B cell (primary cell): ENCODE results near the gene KBTBD6. TPM values are rescaled to one million over a fixed set of nuclear protein-coding genes. Genes with fewer than 3 reads are reported as not detected.
"Not testable (repeated sequence)": the region's sequence is repeated elsewhere in the genome, so short reads cannot be mapped to it uniquely, and the experiment has no call there.

ENCODE experiments used
- ATAC-seq: fragments of 200-7000 bp; cut with Tn5 transposase; one replicate; pipeline ENCODE4 v1.10.0; 2021; ENCODE audit warnings: low read depth, mild to moderate bottlenecking, moderate number of reproducible peaks, moderate library complexity
- CTCF ChIA-PET: fragments of 350-600 bp; sonication (Branson Sonifier 250); formaldehyde crosslinking; loops from one replicate; lab custom pipeline; 2021; ENCODE audit warnings: antibody characterized with exemption, inconsistent platforms; lab: Charles Lee
- POLR2A ChIA-PET: fragments of 350-600 bp; sonication (Branson Sonifier 250); formaldehyde crosslinking; loops from one replicate; lab custom pipeline; 2021; ENCODE audit warnings: antibody characterized with exemption; lab: Charles Lee
- DNase-seq: peaks from one replicate; pipeline ENCODE4 v3.0.0; 2013
- H2AFZ ChIP-seq: 2 replicates; pipeline ENCODE4 v1.6.1; 2012; ENCODE audit warnings: mild to moderate bottlenecking, low read depth, low read length; ENCODE audit not compliant: insufficient read depth, poor library complexity, severe bottlenecking
- H3K27ac ChIP-seq, 2 donors: 1 replicate in 1 of 2; 2 replicates in 1 of 2; pipeline ENCODE4 v1.5.1; 2012 to 2013; ENCODE audit warnings: low read length in 2 of 2, mild to moderate bottlenecking in 2 of 2, moderate library complexity in 1 of 2
- H3K27me3 ChIP-seq, 4 experiments: fragments of 200-600 bp in 1 of 4; sonication (generic) in 1 of 4; replicated peaks in 1 of 4; 1 replicate in 2 of 4; 2 replicates in 2 of 4; pipeline versions ENCODE4 v1.6.1 to v1.7.0; 2013 to 2016; ENCODE audit warnings: low read length in 3 of 4, mild to moderate bottlenecking in 2 of 4, mixed read lengths in 1 of 4, moderate library complexity in 1 of 4; ENCODE audit not compliant: insufficient read depth in 4 of 4, control insufficient read depth in 3 of 4; ENCODE audit errors: control extremely low read depth in 1 of 4
- H3K36me3 ChIP-seq, 2 experiments: replicated peaks in 1 of 2; 1 replicate in 1 of 2; 2 replicates in 1 of 2; pipeline versions ENCODE4 v1.6.1 to v1.7.1; 2013; ENCODE audit warnings: low read length in 1 of 2; ENCODE audit not compliant: insufficient read depth in 2 of 2, control insufficient read depth in 1 of 2; ENCODE audit errors: control extremely low read depth in 1 of 2, extremely low read depth in 1 of 2
- H3K4me1 ChIP-seq, 2 donors: fragments of 200-600 bp in 1 of 2; sonication (generic) in 1 of 2; 1 replicate in 1 of 2; 2 replicates in 1 of 2; pipeline versions ENCODE4 v1.5.1 to v1.6.1; 2013 to 2017; ENCODE audit warnings: low read length in 2 of 2; ENCODE audit not compliant: control insufficient read depth in 2 of 2, insufficient read depth in 2 of 2
- H3K4me2 ChIP-seq: replicated peaks from 2 replicates; pipeline ENCODE3; 2012; ENCODE audit warnings: mild to moderate bottlenecking, low read depth, low read length; ENCODE audit not compliant: poor library complexity, severe bottlenecking
- H3K4me3 ChIP-seq, 5 experiments: fragments of 200-600 bp in 1 of 5; sonication (generic) in 1 of 5; 1 replicate in 3 of 5; 2 replicates in 2 of 5; pipeline versions ENCODE4 v1.5.1 to v1.7.0; 2011 to 2016; ENCODE audit warnings: low read length in 4 of 5, mild to moderate bottlenecking in 4 of 5, low read depth in 2 of 5, control low read depth in 1 of 5, moderate library complexity in 1 of 5; ENCODE audit not compliant: insufficient read depth in 1 of 5; ENCODE audit errors: control extremely low read depth in 1 of 5, extremely low read depth in 1 of 5
- H3K79me2 ChIP-seq: fragments of 200-600 bp; sonication (generic); one replicate; pipeline ENCODE4 v1.6.0; 2016; ENCODE audit warnings: low read length; ENCODE audit not compliant: control insufficient read depth, insufficient read depth
- H3K9ac ChIP-seq: fragments of 200-600 bp; sonication (generic); 2 replicates; pipeline ENCODE4 v1.6.1; 2017; ENCODE audit warnings: mild to moderate bottlenecking, low read length, moderate library complexity
- H3K9me3 ChIP-seq, 3 donors: one replicate each; pipeline versions ENCODE4 v1.6.1 to v1.7.1; 2013; ENCODE audit warnings: low read length in 2 of 3; ENCODE audit not compliant: control insufficient read depth in 2 of 3, insufficient read depth in 1 of 3; ENCODE audit errors: control extremely low read depth in 1 of 3
- H4K20me1 ChIP-seq: 2 replicates; pipeline ENCODE4 v1.6.0; 2012; ENCODE audit warnings: mild to moderate bottlenecking, low read length; ENCODE audit not compliant: insufficient read depth, control insufficient read depth, poor library complexity, severe bottlenecking
- H3K27ac Mint-ChIP-seq: one replicate; pipeline ENCODE4 v1.8.0; 2021; ENCODE audit warnings: mixed read lengths
- H3K27me3 Mint-ChIP-seq: one replicate; pipeline ENCODE4 v1.8.0; 2021; ENCODE audit warnings: mixed read lengths
- H3K4me1 Mint-ChIP-seq: one replicate; pipeline ENCODE4 v1.8.0; 2021; ENCODE audit warnings: mixed read lengths
- H3K4me3 Mint-ChIP-seq: one replicate; pipeline ENCODE4 v1.8.0; 2021; ENCODE audit warnings: mixed read lengths
- H3K9me3 Mint-ChIP-seq: one replicate; pipeline ENCODE4 v1.8.0; 2022; ENCODE audit warnings: mixed read lengths; ENCODE audit not compliant: insufficient read depth
- EZH2 ChIP-seq: IDR thresholded peaks from 2 replicates; pipeline ENCODE4 v1.6.1; 2012; ENCODE audit warnings: borderline replicate concordance, low read depth, mild to moderate bottlenecking, moderate library complexity, low read length; ENCODE audit not compliant: insufficient read depth, poor library complexity, severe bottlenecking
- WGBS: methylation state at CpG from one replicate; pipeline ENCODE4 v1.1.5; 2013; ENCODE audit warnings: missing lambda C conversion rate; ENCODE audit not compliant: insufficient coverage; 5-methylcytosine and 5-hydroxymethylcytosine counted together
- intact Hi-C: fragments of 100-400 bp; cut with micrococcal nuclease; formaldehyde crosslinking; loops from one replicate; pipeline ENCODE4 v1.10.0; 2022
- polyA plus RNA-seq: library from polyadenylated mRNA; depleted of rRNA; stranded (reverse); fragments of >200 nt; gene quantifications from 2 replicates; pipeline ENCODE4 v1.2.3, GENCODE V29; 2012
- total RNA-seq, 2 donors: library from RNA; stranded (reverse); fragments of 120-200 nt in 1 of 2; gene quantifications; 1 replicate in 1 of 2; 2 replicates in 1 of 2; pipeline versions ENCODE4 v1.2.3 to v1.2.4, GENCODE V29; 2013 to 2022
- TF ChIP-seq, protein P1 (sequence below): fragments of 200-600 bp; IDR thresholded peaks from one replicate; pipeline ENCODE4 v1.8.0; 2022; ENCODE audit warnings: antibody characterized with exemption, mild to moderate bottlenecking

Gene KBTBD6
- total and polyA plus RNA-seq, 2 donors (not counting 1 experiment from before 2014, with no cell fraction given), result 0.63 to 8.5 TPM

DNA sequence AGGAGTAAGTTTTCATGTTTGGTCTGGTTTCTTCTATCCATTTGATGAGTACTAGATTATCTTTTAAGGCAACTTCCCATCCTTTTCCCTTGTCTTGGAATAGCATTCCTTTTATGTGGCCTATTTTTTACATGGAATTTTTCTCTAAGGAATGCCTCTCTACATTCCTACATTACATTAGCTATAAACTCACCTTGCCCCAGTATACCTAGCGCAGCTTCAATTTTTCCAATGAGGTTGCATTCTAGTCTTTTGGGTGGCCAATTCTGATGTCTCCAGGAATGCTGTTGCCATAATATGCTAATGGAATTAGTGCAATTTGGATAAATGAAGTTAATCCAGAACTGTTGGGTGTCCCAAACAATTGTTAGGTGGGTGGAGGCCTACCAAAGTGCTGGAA, 33.8 kb downstream of the KBTBD6 start:
- POLR2A ChIA-PET, result no interaction called here

DNA sequence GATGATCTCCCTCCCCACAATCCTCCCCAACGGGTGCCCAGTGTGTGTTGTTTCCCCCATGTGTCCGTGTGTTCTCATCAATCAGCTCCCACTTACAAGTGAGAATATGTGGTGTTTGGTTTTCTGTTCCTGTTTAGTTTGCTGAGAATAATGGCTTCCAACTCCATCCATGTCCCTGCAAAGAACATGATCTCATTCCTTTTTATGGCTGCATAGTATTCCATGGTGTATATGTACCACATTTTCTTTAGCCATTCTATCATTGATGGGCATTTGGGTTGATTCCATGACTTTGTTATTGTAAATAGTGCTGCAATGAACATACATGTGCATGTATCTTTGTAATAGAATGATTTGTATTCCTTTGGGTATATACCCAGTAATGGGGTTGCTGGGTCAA, 36.9 kb downstream of the KBTBD6 start:
- ATAC-seq, H3K27ac Mint-ChIP-seq, CTCF ChIA-PET, H3K36me3 ChIP-seq, H3K4me3 Mint-ChIP-seq, intact Hi-C loops, H3K27me3 Mint-ChIP-seq, H3K4me2 ChIP-seq, H2AFZ ChIP-seq, H3K27me3 ChIP-seq, H3K9me3 Mint-ChIP-seq, H3K9me3 ChIP-seq, H3K4me3 ChIP-seq, POLR2A ChIA-PET, H3K9ac ChIP-seq, H4K20me1 ChIP-seq, H3K79me2 ChIP-seq, H3K4me1 ChIP-seq, H3K4me1 Mint-ChIP-seq, H3K27ac ChIP-seq, DNase-seq: not testable (repeated sequence)
- no CpG with 5 or more reads among the region's 2 CpGs for WGBS

More for the DNA sequence above, 33.8 kb downstream of the KBTBD6 start:
- intact Hi-C loops, result no loop called here
- no peak overlapping the region for H3K27ac Mint-ChIP-seq
- Histone ChIP-seq H3K27ac (no peak overlapping the region), H3K9ac (no peak overlapping the region), H3K36me3 (no peaks in the 10 kb centered on the region), H2AFZ (no peak overlapping the region), H3K4me3 (no peak overlapping the region), H4K20me1 (no peaks in the 10 kb centered on the region), H3K4me1 (no peaks in the 10 kb centered on the region), H3K4me2 (no peak overlapping the region), H3K9me3 (no peaks in the 10 kb centered on the region), H3K27me3 (no peaks in the 10 kb centered on the region), H3K79me2 (no peaks in the 10 kb centered on the region)
- TF ChIP-seq, protein P1, sequence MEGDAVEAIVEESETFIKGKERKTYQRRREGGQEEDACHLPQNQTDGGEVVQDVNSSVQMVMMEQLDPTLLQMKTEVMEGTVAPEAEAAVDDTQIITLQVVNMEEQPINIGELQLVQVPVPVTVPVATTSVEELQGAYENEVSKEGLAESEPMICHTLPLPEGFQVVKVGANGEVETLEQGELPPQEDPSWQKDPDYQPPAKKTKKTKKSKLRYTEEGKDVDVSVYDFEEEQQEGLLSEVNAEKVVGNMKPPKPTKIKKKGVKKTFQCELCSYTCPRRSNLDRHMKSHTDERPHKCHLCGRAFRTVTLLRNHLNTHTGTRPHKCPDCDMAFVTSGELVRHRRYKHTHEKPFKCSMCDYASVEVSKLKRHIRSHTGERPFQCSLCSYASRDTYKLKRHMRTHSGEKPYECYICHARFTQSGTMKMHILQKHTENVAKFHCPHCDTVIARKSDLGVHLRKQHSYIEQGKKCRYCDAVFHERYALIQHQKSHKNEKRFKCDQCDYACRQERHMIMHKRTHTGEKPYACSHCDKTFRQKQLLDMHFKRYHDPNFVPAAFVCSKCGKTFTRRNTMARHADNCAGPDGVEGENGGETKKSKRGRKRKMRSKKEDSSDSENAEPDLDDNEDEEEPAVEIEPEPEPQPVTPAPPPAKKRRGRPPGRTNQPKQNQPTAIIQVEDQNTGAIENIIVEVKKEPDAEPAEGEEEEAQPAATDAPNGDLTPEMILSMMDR, result no peak
- TF ChIP-seq EZH2, result no peak
- CTCF ChIA-PET, result interaction anchor here (1.1 kb wide), 1 partner anchor 24 kb away, joined by 3 read pairs; no protein-coding TSS in a partner anchor
- peaks cover 2% of the 10 kb centered on the region for H3K27me3 Mint-ChIP-seq
- H3K4me1 Mint-ChIP-seq, result no peaks in the 10 kb centered on the region
- no peaks in the 10 kb centered on the region for H3K9me3 Mint-ChIP-seq
- ATAC-seq (no peak), DNase-seq (no peak)
- WGBS, result no CpG with 5 or more reads among the region's 1 CpG
- no peak overlapping the region for H3K4me3 Mint-ChIP-seq
